GM12864 (cell line): ENCODE results near the gene PGF.

Experiments
- DNase-seq: peaks from one replicate; pipeline ENCODE4 v3.0.0-alpha.2; 2011; ENCODE audit warnings: low read depth
- H3K4me3 ChIP-seq: 2 replicates; pipeline ENCODE4 v1.5.1; 2011; ENCODE audit warnings: mild to moderate bottlenecking, low read depth, low read length, control low read depth
- TF ChIP-seq, protein P1 (sequence below): IDR thresholded peaks from 2 replicates; pipeline ENCODE4 v1.5.1; 2011; ENCODE audit warnings: low read depth, mild to moderate bottlenecking, moderate library complexity, low read length, control low read depth, inconsistent platforms; ENCODE audit errors: missing control alignments

PGF gene

DNA sequence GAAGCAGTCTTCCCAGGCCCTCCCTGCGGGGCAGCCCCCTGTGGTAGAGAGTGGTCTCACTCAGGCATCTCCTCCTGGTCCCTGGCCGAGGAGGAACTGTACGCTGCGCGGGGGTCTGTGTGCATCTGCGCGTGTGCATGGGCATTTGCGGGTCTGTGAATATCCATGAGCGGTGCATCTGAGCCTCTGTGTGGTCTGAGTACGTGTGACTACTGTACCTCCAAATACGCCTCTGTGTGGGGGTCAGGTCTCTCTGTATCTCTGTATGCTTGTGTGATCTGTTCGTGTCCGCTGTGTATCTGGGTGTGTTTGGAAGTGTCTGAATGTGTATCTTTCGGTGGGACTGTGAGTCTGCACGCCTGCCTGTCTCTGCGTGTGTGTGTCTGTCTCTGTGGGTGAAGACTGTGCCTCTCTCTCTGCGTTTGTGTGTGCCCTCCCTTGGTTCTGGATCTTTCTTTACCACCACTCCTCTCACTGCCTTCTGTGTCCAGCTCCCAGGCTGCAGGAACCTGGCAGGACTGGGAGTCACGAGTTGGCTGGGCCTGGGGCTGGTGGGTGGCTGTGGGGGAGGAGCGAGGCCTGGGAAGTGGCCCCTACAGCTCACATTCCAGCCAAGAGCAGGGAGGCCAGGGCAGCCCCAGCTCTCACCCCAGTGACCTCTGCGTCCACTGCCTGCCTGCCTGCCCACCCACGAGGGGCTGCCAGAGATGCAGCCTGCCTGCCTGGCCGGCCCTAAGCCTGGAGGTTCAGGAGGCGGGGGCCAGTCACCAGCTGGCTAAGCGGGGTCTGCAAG is 1.1 kb upstream of the PGF start:
- TF ChIP-seq, protein P1, sequence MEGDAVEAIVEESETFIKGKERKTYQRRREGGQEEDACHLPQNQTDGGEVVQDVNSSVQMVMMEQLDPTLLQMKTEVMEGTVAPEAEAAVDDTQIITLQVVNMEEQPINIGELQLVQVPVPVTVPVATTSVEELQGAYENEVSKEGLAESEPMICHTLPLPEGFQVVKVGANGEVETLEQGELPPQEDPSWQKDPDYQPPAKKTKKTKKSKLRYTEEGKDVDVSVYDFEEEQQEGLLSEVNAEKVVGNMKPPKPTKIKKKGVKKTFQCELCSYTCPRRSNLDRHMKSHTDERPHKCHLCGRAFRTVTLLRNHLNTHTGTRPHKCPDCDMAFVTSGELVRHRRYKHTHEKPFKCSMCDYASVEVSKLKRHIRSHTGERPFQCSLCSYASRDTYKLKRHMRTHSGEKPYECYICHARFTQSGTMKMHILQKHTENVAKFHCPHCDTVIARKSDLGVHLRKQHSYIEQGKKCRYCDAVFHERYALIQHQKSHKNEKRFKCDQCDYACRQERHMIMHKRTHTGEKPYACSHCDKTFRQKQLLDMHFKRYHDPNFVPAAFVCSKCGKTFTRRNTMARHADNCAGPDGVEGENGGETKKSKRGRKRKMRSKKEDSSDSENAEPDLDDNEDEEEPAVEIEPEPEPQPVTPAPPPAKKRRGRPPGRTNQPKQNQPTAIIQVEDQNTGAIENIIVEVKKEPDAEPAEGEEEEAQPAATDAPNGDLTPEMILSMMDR = no peak
- no peak for DNase-seq
- H3K4me3 ChIP-seq = no peak overlapping the region

DNA sequence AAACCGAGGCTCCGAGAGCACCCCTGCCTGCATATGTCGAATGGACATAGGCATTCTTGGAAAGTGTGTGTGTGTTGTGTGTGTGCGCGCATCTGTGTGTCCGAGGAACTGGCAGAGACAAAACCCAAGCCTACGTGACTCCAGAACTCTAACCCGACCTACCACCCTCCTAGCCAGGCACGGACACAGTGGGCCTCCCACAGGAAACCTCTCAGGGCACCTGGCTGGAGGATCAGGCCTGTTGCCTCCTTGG is 556 bp upstream of the PGF start:
- TF ChIP-seq, protein P1 = no peak
- no peak overlapping the region for H3K4me3 ChIP-seq
- no peak for DNase-seq

- no peak for DNase-seq
- TF ChIP-seq, protein P1 = no peak
- peak overlapping the region; percentile 41; the same call in 1 of the 2 replicates for H3K4me3 ChIP-seq
Measured at GRCh38 chr14:74954947-74955228, 509 bp downstream of the PGF start.

DNA sequence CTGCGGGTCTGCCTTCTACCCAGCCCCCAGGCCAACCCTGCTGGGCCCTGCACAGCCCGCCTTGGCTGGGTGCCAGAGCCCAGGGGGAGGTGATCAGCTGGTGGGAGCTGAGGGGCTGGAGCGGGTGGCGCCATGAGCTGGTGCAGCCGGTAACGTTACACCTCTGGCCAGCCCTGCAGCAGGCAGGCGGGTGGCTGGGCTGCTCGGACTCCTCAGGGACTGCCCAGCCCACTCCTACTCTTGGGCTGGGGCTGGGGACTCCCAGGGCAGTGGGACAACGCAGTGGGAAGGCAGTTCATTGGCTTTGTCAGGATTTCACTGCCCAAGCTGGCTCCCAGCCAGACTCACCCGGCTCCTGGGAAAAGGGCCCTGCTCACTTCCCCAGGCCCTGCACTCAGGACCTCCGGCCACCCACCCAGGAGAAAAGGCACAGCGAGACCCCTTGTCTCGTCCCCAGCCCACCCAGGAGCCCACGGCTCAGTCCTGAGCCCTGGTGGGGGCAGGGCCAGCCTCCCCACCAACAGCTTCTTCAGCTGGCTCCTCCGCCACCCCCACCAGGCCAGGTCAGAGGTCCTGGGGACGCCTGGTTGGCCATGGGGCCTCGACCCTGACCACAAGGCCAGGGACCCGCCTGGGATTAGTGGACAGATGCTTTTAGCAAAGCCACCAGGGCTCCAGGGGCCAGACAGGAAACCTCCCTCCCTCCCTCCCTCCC is 1.0 kb downstream of the PGF start:
- no peak overlapping the region for H3K4me3 ChIP-seq
- TF ChIP-seq, protein P1 = no peak
- DNase-seq = no peak

DNA sequence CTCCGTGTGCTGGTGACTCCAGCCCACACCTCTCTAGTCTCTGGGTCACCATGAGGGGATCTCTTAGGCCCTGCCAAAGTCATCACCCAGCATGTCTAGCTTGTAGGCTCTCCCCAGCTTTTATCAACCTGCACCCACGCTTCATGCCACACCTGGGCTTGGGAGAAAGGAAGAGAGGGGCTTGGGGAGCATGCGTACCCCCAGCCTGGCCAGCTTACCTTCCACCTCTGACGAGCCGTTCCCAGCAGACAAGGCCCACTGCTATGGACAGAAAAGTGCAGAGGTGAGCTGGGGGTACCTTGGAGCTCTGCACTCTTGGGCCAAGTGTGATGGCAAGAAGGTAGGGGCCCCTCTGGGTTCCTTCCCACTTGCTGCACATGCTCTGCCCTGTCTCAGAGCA is 1.7 kb downstream of the PGF start:
- H3K4me3 ChIP-seq = no peak overlapping the region
- no peak for DNase-seq

GRCh38 chr14:74952697-74953484 is 2.5 kb downstream of the PGF start:
- no peak for DNase-seq
- TF ChIP-seq, protein P1 = no peak
- H3K4me3 ChIP-seq = no peak overlapping the region

More for the DNA sequence above, 1.7 kb downstream of the PGF start:
- TF ChIP-seq, protein P1 = no peak
